H1 (cell line): ENCODE measurements around the gene FZD8. TPM values are rescaled to one million over a fixed set of nuclear protein-coding genes. Genes with fewer than 3 reads are reported as not detected.
A peak's percentile ranks its signal among the peaks of the same experiment; 100 is the strongest.

Experiments used
- CTCF ChIA-PET: fragments of 300-600 bp; sonication (Branson Sonifier 250); formaldehyde crosslinking; loops from one replicate; lab custom pipeline; 2021; ENCODE audit not compliant: partially characterized antibody; lab: Charles Lee
- POLR2A ChIA-PET: fragments of 300-600 bp; sonication (Branson Sonifier 250); formaldehyde crosslinking; loops from one replicate; lab custom pipeline; 2021; ENCODE audit warnings: inconsistent platforms; ENCODE audit not compliant: partially characterized antibody; lab: Charles Lee
- DNase-seq, 2 experiments: peaks; one replicate each; pipeline versions ENCODE4 v3.0.0 to v3.0.0-alpha.2; 2010 to 2022; ENCODE audit warnings: low spot score in 2 of 2, low read depth in 1 of 2, mixed read lengths in 1 of 2
- FAIRE-seq: peaks from 2 replicates; lab custom pipeline; 2011; peaks lifted over from hg19 to GRCh38; lab: Jason Lieb, UNC
- H2AFZ ChIP-seq: 2 replicates; pipeline ENCODE4 v1.8.1; 2012; ENCODE audit warnings: low read length, inconsistent platforms
- H2AK5ac ChIP-seq: 2 replicates; pipeline ENCODE4 v1.6.1; 2013; ENCODE audit warnings: low read depth, low read length
- H2BK120ac ChIP-seq: replicated peaks from 2 replicates; pipeline ENCODE3; 2013; ENCODE audit warnings: low read depth, low read length, inconsistent platforms
- H2BK12ac ChIP-seq: 2 replicates; pipeline ENCODE4 v1.6.1; 2013; ENCODE audit warnings: low read depth, low read length
- H2BK15ac ChIP-seq: 2 replicates; pipeline ENCODE4 v1.6.1; 2013; ENCODE audit warnings: low read length
- H2BK20ac ChIP-seq: 2 replicates; pipeline ENCODE4 v1.6.1; 2013; ENCODE audit warnings: low read length
- H2BK5ac ChIP-seq: 2 replicates; pipeline ENCODE4 v1.6.1; 2013; ENCODE audit warnings: low read depth, low read length
- H3K14ac ChIP-seq: 2 replicates; pipeline ENCODE4 v1.6.1; 2013; ENCODE audit warnings: inconsistent platforms; ENCODE audit not compliant: insufficient read length
- H3K18ac ChIP-seq: 2 replicates; pipeline ENCODE4 v1.6.1; 2013; ENCODE audit warnings: low read length; ENCODE audit errors: extremely low read depth
- H3K23ac ChIP-seq: 2 replicates; pipeline ENCODE4 v1.6.1; 2013; ENCODE audit warnings: inconsistent platforms; ENCODE audit not compliant: insufficient read length
- H3K23me2 ChIP-seq: 2 replicates; pipeline ENCODE4 v1.6.1; 2013; ENCODE audit warnings: low read depth, low read length
- H3K27ac ChIP-seq: 2 replicates; pipeline ENCODE4 v1.6.1; 2011; ENCODE audit warnings: low read depth, low read length, inconsistent platforms
- H3K27me3 ChIP-seq, 4 experiments: replicated peaks in 1 of 4; 1 replicate in 1 of 4; 2 replicates in 3 of 4; pipeline versions ENCODE4 v1.6.1 to v1.8.1; 2011 to 2013; ENCODE audit warnings: low read length in 3 of 4, mild to moderate bottlenecking in 3 of 4, inconsistent platforms in 2 of 4, mixed read lengths in 2 of 4, moderate library complexity in 1 of 4; ENCODE audit not compliant: control insufficient read depth in 3 of 4, insufficient read depth in 3 of 4; ENCODE audit errors: extremely low read depth in 1 of 4
- H3K36me3 ChIP-seq, 4 experiments: 2 replicates each; pipeline versions ENCODE4 v1.6.1 to v1.8.1; 2011 to 2013; ENCODE audit warnings: mild to moderate bottlenecking in 4 of 4, low read length in 3 of 4, moderate library complexity in 2 of 4, control low read depth in 1 of 4, inconsistent platforms in 1 of 4; ENCODE audit not compliant: insufficient read depth in 4 of 4, control insufficient read depth in 2 of 4
- H3K4ac ChIP-seq: replicated peaks from 2 replicates; pipeline ENCODE3; 2013; ENCODE audit warnings: low read length, low read depth, mixed read lengths, inconsistent platforms; ENCODE audit not compliant: insufficient read length
- H3K4me1 ChIP-seq, 4 experiments: replicated peaks in 1 of 4; 1 replicate in 1 of 4; 2 replicates in 3 of 4; pipeline versions ENCODE4 v1.6.1 to v1.8.1; 2011 to 2013; ENCODE audit warnings: low read length in 3 of 4, inconsistent platforms in 2 of 4, mixed read lengths in 1 of 4; ENCODE audit not compliant: insufficient read depth in 4 of 4, control insufficient read depth in 3 of 4
- H3K4me2 ChIP-seq, 2 experiments: 2 replicates each; pipeline versions ENCODE4 v1.6.1 to v1.8.1; 2011 to 2013; ENCODE audit warnings: low read depth in 2 of 2, low read length in 2 of 2, control low read depth in 1 of 2, inconsistent platforms in 1 of 2, mild to moderate bottlenecking in 1 of 2; ENCODE audit not compliant: insufficient read depth in 1 of 2
- H3K4me3 ChIP-seq, 4 experiments: fragments of 200-600, 300-600 bp in 1 of 4; sonication (generic), shearing (Covaris generic), sonication (Bioruptor Twin) in 1 of 4; 2 replicates each; pipeline versions ENCODE4 v1.5.1 to v1.8.1; 2011 to 2016; ENCODE audit warnings: low read length in 4 of 4, low read depth in 3 of 4, control low read depth in 2 of 4, inconsistent platforms in 2 of 4, mild to moderate bottlenecking in 2 of 4, mixed read lengths in 1 of 4, moderate library complexity in 1 of 4; ENCODE audit not compliant: insufficient read depth in 2 of 4; ENCODE audit errors: extremely low read depth in 1 of 4
- H3K56ac ChIP-seq: replicated peaks from 2 replicates; pipeline ENCODE3; 2013; ENCODE audit warnings: low read depth, mild to moderate bottlenecking, mixed read lengths, low read length, inconsistent platforms; ENCODE audit not compliant: insufficient read length
- H3K79me1 ChIP-seq: 2 replicates; pipeline ENCODE4 v1.6.1; 2013; ENCODE audit warnings: low read depth, low read length, control low read depth
- H3K79me2 ChIP-seq, 2 experiments: 2 replicates each; pipeline versions ENCODE4 v1.6.1 to v1.8.1; 2012 to 2013; ENCODE audit warnings: low read length in 2 of 2, mild to moderate bottlenecking in 2 of 2, inconsistent platforms in 1 of 2; ENCODE audit not compliant: insufficient read depth in 2 of 2, control insufficient read depth in 1 of 2
- H3K9ac ChIP-seq, 4 experiments: replicated peaks in 1 of 4; 1 replicate in 1 of 4; 2 replicates in 3 of 4; pipeline versions ENCODE4 v1.6.1 to v1.8.1; 2011 to 2013; ENCODE audit warnings: low read depth in 3 of 4, low read length in 3 of 4, control low read depth in 2 of 4, mild to moderate bottlenecking in 2 of 4, moderate library complexity in 2 of 4, inconsistent platforms in 1 of 4; ENCODE audit errors: extremely low read depth in 1 of 4
- H3K9me3 ChIP-seq, 2 experiments: 2 replicates each; pipeline versions ENCODE4 v1.6.1 to v1.8.1; 2012 to 2013; ENCODE audit warnings: mild to moderate bottlenecking in 2 of 2, moderate library complexity in 2 of 2, control low read depth in 1 of 2, inconsistent platforms in 1 of 2, low read depth in 1 of 2, low read length in 1 of 2, mixed read lengths in 1 of 2; ENCODE audit not compliant: insufficient read depth in 2 of 2
- H4K20me1 ChIP-seq, 2 experiments: replicated peaks in 1 of 2; 2 replicates each; pipeline versions ENCODE3 to v1.8.1; 2011 to 2013; ENCODE audit warnings: inconsistent platforms in 2 of 2, low read length in 2 of 2, mild to moderate bottlenecking in 1 of 2; ENCODE audit not compliant: insufficient read depth in 2 of 2, control insufficient read depth in 1 of 2
- H4K5ac ChIP-seq: 2 replicates; pipeline ENCODE4 v1.6.1; 2013; ENCODE audit warnings: low read length, low read depth, mixed read lengths, inconsistent platforms; ENCODE audit not compliant: insufficient read length
- H4K8ac ChIP-seq: 2 replicates; pipeline ENCODE4 v1.8.0; 2013; ENCODE audit warnings: mild to moderate bottlenecking, moderate library complexity, low read length, inconsistent platforms; ENCODE audit not compliant: insufficient read depth; ENCODE audit errors: extremely low read depth
- H4K91ac ChIP-seq: replicated peaks from 2 replicates; pipeline ENCODE3; 2013; ENCODE audit warnings: low read length, mixed read lengths, inconsistent platforms; ENCODE audit not compliant: insufficient read length
- ASH2L ChIP-seq: fragments of 200-600, 300-600 bp; sonication (generic); IDR thresholded peaks from one replicate; pipeline ENCODE4 v1.7.1; 2017; ENCODE audit warnings: low read length
- HDAC6 ChIP-seq: IDR thresholded peaks from one replicate; pipeline ENCODE4 v1.7.1; 2012; ENCODE audit warnings: low read depth, mild to moderate bottlenecking, inconsistent platforms, low read length, moderate library complexity
- MAFK ChIP-seq: IDR thresholded peaks from 2 replicates; pipeline ENCODE4 v1.6.1; 2012; ENCODE audit warnings: low read depth, mild to moderate bottlenecking, improper control_type of control experiment, low read length
- MAX ChIP-seq: IDR thresholded peaks from 2 replicates; pipeline ENCODE4 v1.6.1; 2012; ENCODE audit warnings: inconsistent platforms
- POLR2A ChIP-seq, 2 experiments: IDR thresholded peaks; 1 replicate in 1 of 2; 2 replicates in 1 of 2; pipeline ENCODE4 v1.6.1; 2011; ENCODE audit warnings: low read depth in 2 of 2, low read length in 2 of 2, mild to moderate bottlenecking in 2 of 2; ENCODE audit errors: control extremely low read depth in 1 of 2
- RAD21 ChIP-seq, 2 experiments: IDR thresholded peaks in 1 of 2; conservative IDR thresholded peaks in 1 of 2; 2 replicates each; pipeline ENCODE4 v1.6.1; 2011; ENCODE audit warnings: low read depth in 2 of 2, low read length in 2 of 2, improper control_type of control experiment in 1 of 2, inconsistent platforms in 1 of 2, mild to moderate bottlenecking in 1 of 2, moderate library complexity in 1 of 2
- SIN3A ChIP-seq, 2 experiments: IDR thresholded peaks in 1 of 2; conservative IDR thresholded peaks in 1 of 2; 2 replicates each; pipeline ENCODE4 v1.6.1; 2011 to 2012; ENCODE audit warnings: low read length in 2 of 2, improper control_type of control experiment in 1 of 2, low read depth in 1 of 2, mild to moderate bottlenecking in 1 of 2
- SRF ChIP-seq: IDR thresholded peaks from 2 replicates; pipeline ENCODE4 v1.6.1; 2011; ENCODE audit warnings: mild to moderate bottlenecking, low read depth, low read length, moderate library complexity
- TAF1 ChIP-seq: IDR thresholded peaks from 2 replicates; pipeline ENCODE4 v1.6.1; 2011; ENCODE audit warnings: mild to moderate bottlenecking, low read depth, low read length
- YY1 ChIP-seq: IDR thresholded peaks from 2 replicates; pipeline ENCODE4 v1.6.1; 2011; ENCODE audit warnings: low read depth, mild to moderate bottlenecking, low read length
- WGBS, 2 experiments: shearing (Covaris generic) in 1 of 2; methylation state at CpG; one replicate each; pipeline versions ENCODE4 v1.1.6 to v1.1.7; 2013 to 2015; ENCODE audit warnings: low lambda C conversion rate in 2 of 2, mixed read lengths in 2 of 2, inconsistent platforms in 1 of 2, low coverage in 1 of 2, missing lambda C conversion rate in 1 of 2; ENCODE audit not compliant: insufficient replicate concordance in 2 of 2, insufficient coverage in 1 of 2, insufficient read length in 1 of 2; ENCODE audit errors: extremely low coverage in 1 of 2, missing lambda C conversion rate in 1 of 2; 5-methylcytosine and 5-hydroxymethylcytosine counted together
- polyA plus RNA-seq, 7 experiments: library from polyadenylated mRNA; depleted of rRNA in 3 of 7; stranded (reverse) in 5 of 7; unstranded in 2 of 7; fragments of >200 nt in 5 of 7; fragments of 200-250 nt in 2 of 7; gene quantifications; 1 replicate in 5 of 7; 2 replicates in 1 of 7; 4 replicates in 1 of 7; pipeline versions ENCODE4 v1.2.1 to v1.2.3, GENCODE V29; 2011 to 2013; ENCODE audit warnings: missing spikeins in 2 of 7, mixed read lengths in 2 of 7
- total RNA-seq: library from RNA; stranded (reverse); fragmentation: NEBNext Ultra II Directional; extraction: Animal tissue kit (Norgen Biotek cat#: 25700); gene quantifications from 2 replicates; pipeline ENCODE4 v1.2.1, GENCODE V29; 2021

Gene FZD8
- total and polyA plus RNA-seq, 2 of the 8 experiments (the other 6 are each of a cell fraction or from before 2014, with no cell fraction given): 4.8 to 7.1 TPM

GRCh38 chr10:35637462-35637861 is 4.6 kb downstream of the FZD8 start:
- POLR2A ChIA-PET: interaction anchor here (0.6 to 1.3 kb wide), 5 partner anchors 21 to 383 kb away, joined by 3 to 5 read pairs (median 3); no protein-coding TSS in a partner anchor
- WGBS, 2 experiments: 3% methylated on average over 8 of the region's 8 CpGs; no CpG with 5 or more reads in 1 of the 2 experiments
- H3K9ac ChIP-seq: no peak overlapping the region
- TF ChIP-seq TAF1 (0 out of 2 replicates have a peak, but pooled peaks have one; percentile 41), SIN3A (conservative IDR thresholded peaks at IDR 0.05 in 1 of 2, IDR thresholded peaks at IDR 0.05 in 1 of 2; ENCODE audit: low read depth in 1 of 2, low read length in 2 of 2) (peak in 1 of 2 experiments; percentile 58; a peak in 1 of 4 replicates), POLR2A (IDR thresholded peaks at IDR 0.05; ENCODE audit: control extremely low read depth in 1 of 2, low read depth in 2 of 2, low read length in 2 of 2) (peak in 1 of 2 experiments; percentile 43; a peak in 1 of 3 replicates), MAFK (no peak), MAX (0 out of 2 replicates have a peak, but pooled peaks have one; percentile 25), YY1 (peak; percentile 39; the same call in 1 of the 2 replicates), RAD21 (IDR thresholded peaks at IDR 0.05 in 1 of 2, conservative IDR thresholded peaks at IDR 0.05 in 1 of 2; ENCODE audit: low read depth in 2 of 2, low read length in 2 of 2) (peak; percentile 17 to 34; a peak in 3 of 4 replicates), SRF (no peak), ASH2L (peak; percentile 21), HDAC6 (no peak)

More at GRCh38 chr10:35637462-35637861, 4.6 kb downstream of the FZD8 start:
- Histone ChIP-seq H2BK120ac (no peak overlapping the region), H2BK15ac (no peak overlapping the region), H2AK5ac (no peak overlapping the region), H3K4me2 (peak overlapping the region; percentile 58 to 76), H4K8ac (no peak overlapping the region), H3K18ac (no peak overlapping the region), H3K79me1 (no peaks in the 10 kb centered on the region), H3K79me2 (peaks cover 0 to 3% of the 10 kb centered on the region in 2 experiments; a peak in 1 of 4 replicates), H3K36me3 (no peaks in the 10 kb centered on the region), H4K91ac (no peak overlapping the region), H3K14ac (no peak overlapping the region), H3K4ac (no peak overlapping the region), H2BK5ac (no peak overlapping the region), H3K27ac (no peak overlapping the region), H4K20me1 (peaks cover 3 to 8% of the 10 kb centered on the region in 2 experiments), H3K4me3 (peak overlapping the region in 3 of 4 experiments; percentile 20 to 63 (median 45); a peak in 4 of 8 replicates), H3K9me3 (no peaks in the 10 kb centered on the region; a peak in 1 of 4 replicates), H3K23me2 (peaks cover 21% of the 10 kb centered on the region), H3K27me3 (peaks cover 3 to 7% (median 5%) of the 10 kb centered on the region in 4 experiments; a peak in 6 of 7 replicates), H2BK12ac (no peak overlapping the region), H3K23ac (no peak overlapping the region), H3K56ac (no peak overlapping the region), H4K5ac (no peak overlapping the region), H2BK20ac (no peak overlapping the region), H2AFZ (no peak overlapping the region), H3K4me1 (peaks cover 2 to 24% (median 16%) of the 10 kb centered on the region in 4 experiments)
- DNase-seq (peak in 1 of 2 experiments; percentile 54), FAIRE-seq (peak; percentile 85)
- CTCF ChIA-PET: interaction anchor here (0.6 to 9.4 kb wide), 12 partner anchors 14 to 1142 kb away, joined by 3 to 59 read pairs (median 5); no protein-coding TSS in a partner anchor
